ENCODE results near the gene IGIP.
A peak's percentile ranks its signal among the peaks of the same experiment; 100 is the strongest.

Gene IGIP

GRCh38 chr5:140109018-140109758 is 16.5 kb upstream of the IGIP start:
- TF ChIP-seq CTCF (IDR thresholded peaks at IDR 0.05; ENCODE audit: control extremely low read depth, extremely low read depth, low read depth, missing control alignments), result no peak
- no peak for DNase-seq (ENCODE audit: extremely low spot score)
- CTCF ChIA-PET, result interaction anchor here (1.0 to 3.4 kb wide), 6 partner anchors 12 to 271 kb away, joined by 3 to 18 read pairs (median 4); no protein-coding TSS in a partner anchor
- POLR2A ChIA-PET, result no interaction called here

GRCh38 chr5:140109759-140110645 is 15.7 kb upstream of the IGIP start:
- POLR2A ChIA-PET, result no interaction called here
- no peak for TF ChIP-seq CTCF (IDR thresholded peaks at IDR 0.05; ENCODE audit: control extremely low read depth, extremely low read depth, low read depth, missing control alignments)
- no peak for DNase-seq (ENCODE audit: extremely low spot score)
- CTCF ChIA-PET, result interaction anchor here (1.0 to 3.4 kb wide), 6 partner anchors 11 to 271 kb away, joined by 3 to 18 read pairs (median 4); no protein-coding TSS in a partner anchor

GRCh38 chr5:140110646-140110957 is 15.1 kb upstream of the IGIP start:
- ChIA-PET CTCF (interaction anchor here (1.6 kb wide), 1 partner anchor 33 kb away, joined by 4 read pairs; no protein-coding TSS in a partner anchor), POLR2A (no interaction called here)
- DNase-seq (ENCODE audit: extremely low spot score), result no peak
- TF ChIP-seq CTCF (IDR thresholded peaks at IDR 0.05; ENCODE audit: control extremely low read depth, extremely low read depth, low read depth, missing control alignments), result no peak

- ChIA-PET CTCF (interaction anchor here (1.3 to 1.6 kb wide), 2 partner anchors 11 to 33 kb away, joined by 3 to 4 read pairs; no protein-coding TSS in a partner anchor), POLR2A (no interaction called here)
- no peak for TF ChIP-seq CTCF (IDR thresholded peaks at IDR 0.05; ENCODE audit: control extremely low read depth, extremely low read depth, low read depth, missing control alignments)
- no peak for DNase-seq (ENCODE audit: extremely low spot score)
Observed at GRCh38 chr5:140111011-140111858, 14.5 kb upstream of the IGIP start.

- ChIA-PET POLR2A (interaction anchor here (0.6 kb wide), 1 partner anchor 76 kb away, joined by 4 read pairs; no protein-coding TSS in a partner anchor), CTCF (interaction anchor here (0.5 to 1.9 kb wide), 14 partner anchors 10 to 239 kb away, joined by 3 to 12 read pairs (median 4); no protein-coding TSS in a partner anchor)
- no peak for TF ChIP-seq CTCF (IDR thresholded peaks at IDR 0.05; ENCODE audit: control extremely low read depth, extremely low read depth, low read depth, missing control alignments)
- DNase-seq (ENCODE audit: extremely low spot score), result peak; percentile 13
Observed at GRCh38 chr5:140111859-140112551, 13.7 kb upstream of the IGIP start.

Measured in GM10248 (cell line).